Osteoblast (primary cell): ENCODE data around the gene DDI1. TPM values are rescaled to one million over a fixed set of nuclear protein-coding genes. Genes with fewer than 3 reads are reported as not detected.

ENCODE experiments used
- DNase-seq: peaks from one replicate; pipeline ENCODE4 v3.0.0; 2011; ENCODE audit warnings: low spot score, mixed read lengths; ENCODE audit not compliant: insufficient read length; ENCODE audit errors: missing footprints
- H2AFZ ChIP-seq: 2 replicates; pipeline ENCODE4 v1.6.0; 2011; ENCODE audit warnings: mild to moderate bottlenecking, low read length
- H3K27ac ChIP-seq: 2 replicates; pipeline ENCODE4 v1.5.1; 2011; ENCODE audit warnings: mild to moderate bottlenecking, low read depth, low read length, moderate library complexity
- H3K27me3 ChIP-seq: 2 replicates; pipeline ENCODE4 v1.6.0; 2012; ENCODE audit warnings: mild to moderate bottlenecking, control low read depth, inconsistent platforms, low read length, moderate library complexity; ENCODE audit not compliant: insufficient read depth
- H3K36me3 ChIP-seq: 2 replicates; pipeline ENCODE4 v1.5.1; 2011; ENCODE audit warnings: mild to moderate bottlenecking, low read length, control low read depth, moderate library complexity; ENCODE audit not compliant: insufficient read depth
- H3K4me1 ChIP-seq: 2 replicates; pipeline ENCODE4 v1.5.1; 2011; ENCODE audit warnings: mild to moderate bottlenecking, low read length, control low read depth, moderate library complexity; ENCODE audit not compliant: insufficient read depth
- H3K4me2 ChIP-seq: 2 replicates; pipeline ENCODE4 v1.6.0; 2011; ENCODE audit warnings: mild to moderate bottlenecking, low read length; ENCODE audit not compliant: insufficient read depth
- H3K4me3 ChIP-seq: fragments of 200-600 bp; sonication (generic); 3 replicates; pipeline ENCODE4 v1.5.1; 2012; ENCODE audit warnings: mild to moderate bottlenecking, low read length, inconsistent platforms; ENCODE audit not compliant: insufficient read depth
- H3K79me2 ChIP-seq: 2 replicates; pipeline ENCODE4 v1.6.0; 2012; ENCODE audit warnings: mild to moderate bottlenecking, low read length, control low read depth, inconsistent platforms; ENCODE audit not compliant: insufficient read depth
- H3K9me3 ChIP-seq: 2 replicates; pipeline ENCODE4 v1.5.1; 2011; ENCODE audit warnings: low read depth, low read length, control low read depth
- H4K20me1 ChIP-seq: 2 replicates; pipeline ENCODE4 v1.6.0; 2012; ENCODE audit warnings: mild to moderate bottlenecking, low read length, control low read depth; ENCODE audit not compliant: insufficient read depth
- CTCF ChIP-seq: IDR thresholded peaks from 2 replicates; pipeline ENCODE4 v1.5.1; 2011; ENCODE audit warnings: mild to moderate bottlenecking, low read depth, low read length, moderate library complexity; ENCODE audit errors: extremely low read depth
- total RNA-seq: library from RNA; depleted of rRNA; stranded (reverse); fragments of >200 nt; gene quantifications from 2 replicates; pipeline ENCODE4 v1.2.3, GENCODE V29; 2012

Gene DDI1
- total RNA-seq, 1 donor, result not detected

GRCh38 chr11:104053743-104054478 lies 17.5 kb downstream of the DDI1 start:
- H3K4me3 ChIP-seq, result no peak overlapping the region
- H3K4me1 ChIP-seq, result no peaks in the 10 kb centered on the region
- no peak overlapping the region for H3K27ac ChIP-seq
- TF ChIP-seq CTCF, result no peak
- no peaks in the 10 kb centered on the region for H3K79me2 ChIP-seq
- H3K27me3 ChIP-seq, result no peaks in the 10 kb centered on the region
- H3K4me2 ChIP-seq, result no peak overlapping the region
- no peak for DNase-seq
- no peaks in the 10 kb centered on the region for H4K20me1 ChIP-seq
- no peak overlapping the region for H2AFZ ChIP-seq
- H3K36me3 ChIP-seq, result no peaks in the 10 kb centered on the region
- H3K9me3 ChIP-seq, result no peaks in the 10 kb centered on the region

GRCh38 chr11:104054911-104055529 lies 18.6 kb downstream of the DDI1 start:
- H3K27me3 ChIP-seq, result no peaks in the 10 kb centered on the region
- H2AFZ ChIP-seq, result no peak overlapping the region
- no peaks in the 10 kb centered on the region for H3K4me1 ChIP-seq
- H3K36me3 ChIP-seq, result no peaks in the 10 kb centered on the region
- H3K27ac ChIP-seq, result no peak overlapping the region
- TF ChIP-seq CTCF, result no peak
- no peak overlapping the region for H3K4me2 ChIP-seq
- H3K79me2 ChIP-seq, result no peaks in the 10 kb centered on the region
- no peaks in the 10 kb centered on the region for H4K20me1 ChIP-seq
- H3K9me3 ChIP-seq, result no peaks in the 10 kb centered on the region
- DNase-seq, result no peak
- no peak overlapping the region for H3K4me3 ChIP-seq

- Histone ChIP-seq H3K4me1 (no peaks in the 10 kb centered on the region), H3K4me3 (no peak overlapping the region), H4K20me1 (no peaks in the 10 kb centered on the region), H2AFZ (no peak overlapping the region), H3K36me3 (no peaks in the 10 kb centered on the region), H3K4me2 (no peak overlapping the region), H3K27ac (no peak overlapping the region), H3K9me3 (no peaks in the 10 kb centered on the region), H3K79me2 (no peaks in the 10 kb centered on the region), H3K27me3 (no peaks in the 10 kb centered on the region)
- no peak for TF ChIP-seq CTCF
- no peak for DNase-seq
These were observed 19.2 kb downstream of the DDI1 start for GRCh38 chr11:104055596-104055995.

- Histone ChIP-seq H3K4me3 (no peak overlapping the region), H2AFZ (no peak overlapping the region), H4K20me1 (no peaks in the 10 kb centered on the region), H3K4me1 (no peaks in the 10 kb centered on the region), H3K27me3 (no peaks in the 10 kb centered on the region), H3K9me3 (no peaks in the 10 kb centered on the region), H3K27ac (no peak overlapping the region), H3K36me3 (no peaks in the 10 kb centered on the region), H3K4me2 (no peak overlapping the region), H3K79me2 (no peaks in the 10 kb centered on the region)
- no peak for DNase-seq
- TF ChIP-seq CTCF, result no peak
These were observed 21.5 kb downstream of the DDI1 start for GRCh38 chr11:104057908-104058307.
